GM12864 (cell line): Measurements from ENCODE around the gene SCUBE1.

Source experiments
- DNase-seq: peaks from one replicate; pipeline ENCODE4 v3.0.0-alpha.2; 2011; ENCODE audit warnings: low read depth
- H3K4me3 ChIP-seq: 2 replicates; pipeline ENCODE4 v1.5.1; 2011; ENCODE audit warnings: mild to moderate bottlenecking, low read depth, low read length, control low read depth
- TF ChIP-seq, protein P1 (sequence below): IDR thresholded peaks from 2 replicates; pipeline ENCODE4 v1.5.1; 2011; ENCODE audit warnings: low read depth, mild to moderate bottlenecking, moderate library complexity, low read length, control low read depth, inconsistent platforms; ENCODE audit errors: missing control alignments

Gene SCUBE1

GRCh38 chr22:43235445-43236409, 107.4 kb downstream of the SCUBE1 start:
- no peak overlapping the region for H3K4me3 ChIP-seq
- TF ChIP-seq, protein P1, sequence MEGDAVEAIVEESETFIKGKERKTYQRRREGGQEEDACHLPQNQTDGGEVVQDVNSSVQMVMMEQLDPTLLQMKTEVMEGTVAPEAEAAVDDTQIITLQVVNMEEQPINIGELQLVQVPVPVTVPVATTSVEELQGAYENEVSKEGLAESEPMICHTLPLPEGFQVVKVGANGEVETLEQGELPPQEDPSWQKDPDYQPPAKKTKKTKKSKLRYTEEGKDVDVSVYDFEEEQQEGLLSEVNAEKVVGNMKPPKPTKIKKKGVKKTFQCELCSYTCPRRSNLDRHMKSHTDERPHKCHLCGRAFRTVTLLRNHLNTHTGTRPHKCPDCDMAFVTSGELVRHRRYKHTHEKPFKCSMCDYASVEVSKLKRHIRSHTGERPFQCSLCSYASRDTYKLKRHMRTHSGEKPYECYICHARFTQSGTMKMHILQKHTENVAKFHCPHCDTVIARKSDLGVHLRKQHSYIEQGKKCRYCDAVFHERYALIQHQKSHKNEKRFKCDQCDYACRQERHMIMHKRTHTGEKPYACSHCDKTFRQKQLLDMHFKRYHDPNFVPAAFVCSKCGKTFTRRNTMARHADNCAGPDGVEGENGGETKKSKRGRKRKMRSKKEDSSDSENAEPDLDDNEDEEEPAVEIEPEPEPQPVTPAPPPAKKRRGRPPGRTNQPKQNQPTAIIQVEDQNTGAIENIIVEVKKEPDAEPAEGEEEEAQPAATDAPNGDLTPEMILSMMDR, result no peak
- DNase-seq, result no peak

GRCh38 chr22:43234264-43234988, 108.7 kb downstream of the SCUBE1 start:
- H3K4me3 ChIP-seq, result no peak overlapping the region
- DNase-seq, result no peak
- TF ChIP-seq, protein P1, result no peak

DNA sequence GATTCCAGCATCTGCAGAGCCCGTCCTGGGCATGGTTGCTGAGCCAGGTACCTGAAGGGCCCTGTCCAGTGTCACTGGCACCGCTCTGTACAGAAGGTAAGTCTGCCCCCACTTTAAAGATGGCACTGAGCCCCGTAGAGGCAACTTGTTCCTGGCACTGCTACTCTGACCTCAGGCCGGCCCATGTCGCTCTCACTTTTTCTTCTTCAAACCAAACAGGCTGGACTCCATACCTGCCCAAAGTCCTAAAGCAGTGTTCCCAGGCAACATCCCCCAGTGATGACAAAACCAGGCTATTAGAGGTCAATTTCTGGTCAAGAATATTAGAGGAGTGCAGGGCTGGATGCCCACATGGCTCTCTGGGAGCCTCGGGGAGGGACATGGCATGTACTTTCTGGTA, 109.6 kb downstream of the SCUBE1 start:
- no peak overlapping the region for H3K4me3 ChIP-seq
- TF ChIP-seq, protein P1, result no peak
- no peak for DNase-seq

DNA sequence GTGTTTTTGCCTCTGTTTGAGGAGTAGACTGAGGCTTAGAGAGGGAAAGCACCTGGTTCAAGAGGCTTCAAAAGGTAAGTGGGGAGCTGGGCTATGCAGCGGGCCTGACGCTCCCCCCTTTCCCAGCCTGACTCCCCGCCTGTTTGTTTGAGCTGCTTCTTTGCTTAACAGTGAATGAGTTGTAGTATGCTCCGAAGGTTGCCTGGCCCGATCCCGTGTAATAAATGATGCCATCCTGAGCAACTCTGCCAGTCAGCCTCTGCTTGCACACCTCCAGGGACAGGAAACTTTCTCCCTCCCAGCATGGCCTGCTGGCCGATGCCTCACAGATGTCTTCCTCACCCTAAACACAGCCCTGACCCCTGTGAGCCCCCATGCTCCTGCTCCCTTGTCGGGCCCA, 110.7 kb downstream of the SCUBE1 start:
- DNase-seq, result no peak
- TF ChIP-seq, protein P1, result no peak
- H3K4me3 ChIP-seq, result no peak overlapping the region

DNA sequence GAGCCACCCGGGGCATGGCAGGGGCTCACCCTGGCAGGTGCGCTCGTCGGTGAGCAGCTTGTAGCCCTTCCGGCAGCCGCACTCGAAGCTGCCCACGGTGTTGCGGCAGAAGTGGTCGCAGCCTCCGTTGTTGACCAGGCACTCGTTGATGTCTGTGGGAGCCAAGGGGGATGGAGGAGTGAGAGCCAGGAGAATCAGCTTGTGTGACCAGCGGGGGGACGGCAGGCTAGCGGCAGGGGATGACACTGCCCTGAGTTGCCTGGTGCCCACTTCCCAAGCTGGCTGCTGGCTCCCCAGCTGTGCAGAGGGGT, 111.5 kb downstream of the SCUBE1 start:
- H3K4me3 ChIP-seq, result no peak overlapping the region
- DNase-seq, result no peak
- TF ChIP-seq, protein P1, result no peak

DNA sequence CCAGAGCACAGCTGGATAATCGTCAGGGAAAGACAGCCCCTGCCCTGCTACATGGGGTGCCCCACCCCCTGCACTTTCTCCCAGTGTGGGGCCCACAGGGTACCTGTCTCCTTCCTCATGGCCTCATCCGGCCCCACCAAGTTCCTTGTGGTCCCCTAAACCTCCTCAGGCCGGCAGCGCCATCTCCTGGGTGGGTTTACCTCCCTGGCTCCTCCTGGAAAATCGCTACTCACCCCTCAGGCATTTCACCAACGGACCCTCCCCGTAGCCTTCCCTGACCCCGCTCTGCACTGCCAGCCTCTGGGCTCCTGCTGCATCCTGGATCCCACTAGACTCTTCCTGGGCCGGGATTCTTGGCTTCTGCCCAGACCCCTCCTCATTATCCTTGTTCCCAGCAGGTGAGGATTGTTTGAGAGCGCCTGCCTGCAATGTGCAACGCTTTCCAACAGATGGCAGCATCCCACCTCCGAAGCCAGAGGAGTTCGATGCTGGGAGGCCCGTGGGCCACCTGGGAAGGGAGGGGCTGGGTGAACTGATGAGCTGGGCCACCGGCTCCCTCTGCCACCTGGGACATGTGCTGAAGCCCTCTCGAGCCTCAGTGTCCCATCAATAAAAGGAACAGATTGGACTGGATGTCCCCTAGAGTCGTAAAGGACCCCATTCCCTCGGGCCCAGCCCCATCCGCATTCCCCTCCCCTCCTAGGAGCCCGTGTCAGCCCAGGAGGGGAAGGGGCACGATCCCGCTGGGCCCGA, 112.0 kb downstream of the SCUBE1 start:
- H3K4me3 ChIP-seq, result no peak overlapping the region

More for the DNA sequence above, 112.0 kb downstream of the SCUBE1 start:
- TF ChIP-seq, protein P1, result peak; percentile 96
- DNase-seq, result peak; percentile 22
